NT2/D1 (cell line): Measurements from ENCODE around the gene LIN28B.

Source experiments
- DNase-seq: peaks from one replicate; pipeline ENCODE4 v3.0.0-alpha.2; 2011; ENCODE audit warnings: low read depth, low spot score
- H3K27me3 ChIP-seq: 2 replicates; pipeline ENCODE4 v1.6.0; 2011; ENCODE audit warnings: mild to moderate bottlenecking; ENCODE audit not compliant: insufficient read length, insufficient read depth
- H3K36me3 ChIP-seq: 2 replicates; pipeline ENCODE4 v1.6.1; 2011; ENCODE audit warnings: mild to moderate bottlenecking, low read length, mixed read lengths; ENCODE audit not compliant: insufficient read depth, insufficient read length
- H3K4me1 ChIP-seq: 2 replicates; pipeline ENCODE4 v1.5.1; 2011; ENCODE audit not compliant: insufficient read depth, insufficient read length
- H3K4me3 ChIP-seq: 2 replicates; pipeline ENCODE4 v1.5.1; 2011; ENCODE audit warnings: low read depth; ENCODE audit not compliant: insufficient read length
- H3K9ac ChIP-seq: 2 replicates; pipeline ENCODE4 v1.6.0; 2011; ENCODE audit warnings: low read depth; ENCODE audit not compliant: insufficient read length
- H3K9me3 ChIP-seq: 2 replicates; pipeline ENCODE4 v1.5.1; 2011; ENCODE audit warnings: mild to moderate bottlenecking, low read length; ENCODE audit not compliant: insufficient read depth
- SUZ12 ChIP-seq: IDR thresholded peaks from 2 replicates; pipeline ENCODE4 v1.6.1; 2011; ENCODE audit not compliant: insufficient read length, insufficient read depth; ENCODE audit errors: extremely low read depth
- YY1 ChIP-seq: IDR thresholded peaks from 2 replicates; pipeline ENCODE4 v1.6.1; 2011; ENCODE audit not compliant: insufficient read length, insufficient read depth
- ZNF274 ChIP-seq: IDR thresholded peaks from 2 replicates; pipeline ENCODE4 v1.6.1; 2011; ENCODE audit warnings: mild to moderate bottlenecking, low read depth, low read length

Gene LIN28B

DNA sequence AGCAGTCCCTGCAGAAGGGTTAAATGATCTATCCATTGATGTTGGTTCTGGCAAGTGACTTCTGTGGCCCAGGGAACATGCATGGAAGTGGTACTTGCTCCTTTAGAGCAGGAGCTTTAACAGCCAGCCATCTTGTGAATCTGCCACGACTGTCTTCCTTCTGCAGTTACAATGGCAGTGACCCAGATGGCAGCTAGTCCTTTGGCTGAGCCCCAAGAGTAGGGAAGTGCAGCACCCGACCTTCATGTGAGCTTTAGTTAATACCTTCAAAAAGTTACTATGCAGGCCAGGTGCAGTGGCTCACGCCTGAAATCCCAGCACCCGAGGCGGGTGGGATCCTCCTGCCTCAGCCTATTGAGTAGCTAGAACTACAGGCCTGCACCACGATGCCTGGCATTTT lies 156.5 kb downstream of the LIN28B start:
- H3K9me3 ChIP-seq: no peaks in the 10 kb centered on the region
- no peaks in the 10 kb centered on the region for H3K27me3 ChIP-seq
- peaks cover 17% of the 10 kb centered on the region for H3K36me3 ChIP-seq
- TF ChIP-seq ZNF274 (no peak), YY1 (no peak), SUZ12 (no peak)
- no peak overlapping the region for H3K9ac ChIP-seq
- no peak overlapping the region for H3K4me3 ChIP-seq
- no peak for DNase-seq
- H3K4me1 ChIP-seq: no peaks in the 10 kb centered on the region

DNA sequence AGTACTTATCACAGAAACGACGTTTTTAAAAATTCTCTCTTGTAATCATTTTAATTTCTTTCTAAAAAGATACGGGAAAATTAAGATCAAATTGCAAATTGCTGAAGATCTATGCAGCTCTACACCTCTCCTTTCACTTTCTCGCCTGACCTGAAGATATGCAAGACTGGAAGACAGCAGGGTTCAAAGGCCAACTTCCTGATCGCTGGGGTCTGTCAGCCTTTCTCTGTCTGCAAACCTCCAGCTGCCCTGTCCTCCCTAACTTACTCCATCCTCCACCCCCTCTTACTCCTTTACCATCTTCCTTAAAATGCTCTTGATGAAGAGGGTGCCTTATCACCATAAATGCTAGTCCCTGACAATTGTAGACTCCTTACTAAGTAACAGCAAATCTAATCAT lies 159.2 kb downstream of the LIN28B start:
- Histone ChIP-seq H3K36me3 (peaks cover 11% of the 10 kb centered on the region), H3K27me3 (no peaks in the 10 kb centered on the region), H3K4me1 (no peaks in the 10 kb centered on the region), H3K9ac (no peak overlapping the region), H3K9me3 (no peaks in the 10 kb centered on the region), H3K4me3 (no peak overlapping the region)
- DNase-seq: no peak
- TF ChIP-seq ZNF274 (no peak), YY1 (no peak), SUZ12 (no peak)

DNA sequence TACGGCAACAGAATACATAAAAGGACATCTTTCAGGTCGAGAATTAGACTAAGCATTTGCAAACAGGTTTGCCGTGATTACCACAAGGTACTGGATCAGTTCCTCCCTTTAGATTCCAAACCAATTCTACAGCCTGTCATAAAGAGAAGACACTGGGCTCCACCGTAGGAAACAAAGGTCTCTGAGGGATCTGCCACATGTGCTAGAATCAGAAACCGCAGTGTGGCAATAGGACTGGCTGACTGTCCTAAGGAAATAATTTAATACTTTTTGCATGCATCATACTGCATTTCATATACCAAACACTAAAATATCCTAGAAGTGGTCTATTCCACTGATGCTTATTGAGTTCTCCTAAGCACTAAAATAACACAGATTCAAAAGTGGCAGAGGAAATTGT lies 163.7 kb downstream of the LIN28B start:
- TF ChIP-seq SUZ12 (no peak), YY1 (no peak), ZNF274 (no peak)
- H3K4me3 ChIP-seq: no peak overlapping the region
- H3K9ac ChIP-seq: no peak overlapping the region
- peaks cover 3% of the 10 kb centered on the region for H3K36me3 ChIP-seq
- DNase-seq: no peak
- H3K27me3 ChIP-seq: no peaks in the 10 kb centered on the region
- no peaks in the 10 kb centered on the region for H3K4me1 ChIP-seq
- no peaks in the 10 kb centered on the region for H3K9me3 ChIP-seq

DNA sequence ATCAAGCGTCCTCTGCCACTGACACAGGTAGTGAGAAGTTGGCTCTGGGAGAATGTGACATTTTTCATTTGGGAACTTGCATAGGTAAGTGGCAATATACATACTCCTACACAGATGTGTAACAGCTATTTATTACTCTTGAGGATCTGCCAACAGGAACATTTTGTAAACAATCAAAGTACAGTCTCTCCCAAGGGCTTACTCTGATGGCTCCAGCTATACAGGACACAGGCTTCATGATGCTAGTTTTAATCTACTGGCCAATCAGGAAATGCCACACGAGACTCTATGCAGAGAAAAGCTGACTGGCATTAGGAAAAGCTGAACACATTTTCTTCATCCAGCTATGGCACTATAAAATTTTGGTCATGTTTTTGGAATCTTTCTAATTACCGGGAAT lies 165.1 kb downstream of the LIN28B start:
- Histone ChIP-seq H3K27me3 (no peaks in the 10 kb centered on the region), H3K9ac (no peak overlapping the region), H3K4me1 (no peaks in the 10 kb centered on the region), H3K36me3 (no peaks in the 10 kb centered on the region), H3K9me3 (no peaks in the 10 kb centered on the region), H3K4me3 (no peak overlapping the region)
- DNase-seq: no peak
- TF ChIP-seq YY1 (no peak), SUZ12 (no peak), ZNF274 (no peak)

DNA sequence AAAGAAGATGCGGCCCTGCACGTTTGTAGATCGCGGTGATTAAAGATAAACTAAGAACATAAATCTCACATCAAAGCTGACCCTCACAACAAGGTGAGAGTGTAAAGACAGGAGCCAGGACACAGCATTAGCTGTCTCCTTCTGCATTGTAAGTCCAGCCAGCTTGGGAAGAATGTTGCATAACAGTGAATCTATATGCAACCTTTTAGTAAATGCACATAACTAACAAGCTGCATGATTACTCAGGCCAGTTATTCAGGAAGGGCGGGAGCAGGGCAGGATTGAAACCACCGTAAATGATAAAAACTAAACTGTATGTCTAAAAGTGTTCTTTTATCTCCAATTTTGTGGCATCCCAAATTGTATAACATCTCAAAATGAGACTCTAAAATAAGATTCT lies 165.8 kb downstream of the LIN28B start:
- Histone ChIP-seq H3K27me3 (no peaks in the 10 kb centered on the region), H3K4me3 (no peak overlapping the region), H3K4me1 (no peaks in the 10 kb centered on the region), H3K9me3 (no peaks in the 10 kb centered on the region), H3K36me3 (no peaks in the 10 kb centered on the region), H3K9ac (no peak overlapping the region)
- no peak for DNase-seq
- TF ChIP-seq SUZ12: no peak
- TF ChIP-seq ZNF274: no peak
- no peak for TF ChIP-seq YY1
